ENCODE measurements around the gene LIPE.

Gene LIPE

GRCh38 chr19:42356686-42357085, 70.5 kb downstream of the LIPE start:
- H3K27ac ChIP-seq = no peak overlapping the region
- no peak for TF ChIP-seq CTCF (conservative IDR thresholded peaks at IDR 0.05)
- no peak for TF ChIP-seq ZFX (IDR thresholded peaks at IDR 0.05)

- no peak overlapping the region for H3K27ac ChIP-seq
- TF ChIP-seq CTCF (conservative IDR thresholded peaks at IDR 0.05) = no peak
- no peak for TF ChIP-seq ZFX (IDR thresholded peaks at IDR 0.05)
Measured at GRCh38 chr19:42355896-42356295, 71.3 kb downstream of the LIPE start.

- TF ChIP-seq CTCF (conservative IDR thresholded peaks at IDR 0.05) (no peak), ZFX (IDR thresholded peaks at IDR 0.05) (no peak)
- no peak overlapping the region for H3K27ac ChIP-seq
Measured at GRCh38 chr19:42353341-42354015, 73.7 kb downstream of the LIPE start.

- no peak overlapping the region for H3K27ac ChIP-seq
- TF ChIP-seq CTCF (conservative IDR thresholded peaks at IDR 0.05) (no peak), ZFX (IDR thresholded peaks at IDR 0.05) (no peak)
Measured at GRCh38 chr19:42352301-42353259, 74.6 kb downstream of the LIPE start.

All from C4-2B (cell line).